ENCODE results near the gene KIF23. TPM values are rescaled to one million over a fixed set of nuclear protein-coding genes. Genes with fewer than 3 reads are reported as not detected.

KIF23 gene
- total RNA-seq, 1 experiment from 2014 or later, result 83.7 TPM

DNA sequence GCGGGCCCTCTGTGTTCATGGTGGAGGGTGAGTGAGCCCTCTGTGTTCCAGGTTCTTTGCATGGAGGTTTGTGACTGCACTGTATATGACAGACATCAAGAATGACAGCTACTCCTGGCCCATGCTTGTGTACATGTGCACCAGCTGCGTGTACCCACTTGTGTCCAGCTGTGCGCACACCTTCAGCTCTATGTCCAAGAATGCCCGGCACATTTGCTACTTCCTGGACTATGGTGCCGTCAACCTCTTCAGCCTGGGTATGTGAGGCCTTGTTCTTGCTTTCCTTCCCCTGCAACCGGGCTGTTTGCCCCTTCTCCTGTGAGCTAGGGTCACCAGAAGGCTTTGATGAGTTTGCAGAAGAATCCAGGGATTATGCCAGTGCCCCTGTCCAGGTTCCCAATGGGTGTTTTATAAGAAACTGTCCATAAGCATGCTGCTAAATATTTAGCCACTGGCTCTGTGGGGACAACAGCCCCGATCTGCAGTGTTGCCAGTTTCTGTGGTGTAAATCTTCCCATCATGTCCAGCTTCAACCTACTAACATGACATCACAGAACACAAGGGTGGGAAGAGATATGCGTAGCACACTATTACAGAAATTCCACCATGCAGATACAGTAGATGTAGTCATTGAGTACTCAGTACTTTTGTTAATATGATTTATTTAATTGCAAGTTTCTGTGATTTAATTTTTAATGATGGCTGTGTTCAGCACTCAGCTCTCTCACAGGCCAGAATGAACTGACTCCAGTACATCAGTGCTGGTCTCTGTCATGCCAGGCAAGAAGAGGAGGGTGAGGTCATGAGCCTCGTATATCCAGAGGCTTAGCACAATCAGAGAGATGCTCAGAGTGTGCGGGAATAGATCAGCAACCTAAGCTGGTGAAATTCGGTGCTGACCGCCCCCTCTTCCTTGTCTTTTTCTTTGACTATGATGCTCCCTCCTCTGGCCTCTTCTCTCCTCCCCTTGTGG lies 29.2 kb upstream of the KIF23 start:
- RAD21 ChIA-PET (ENCODE audit: low non-redundant PET in 1 of 2, low total read pairs in 2 of 2, uncharacterized antibody in 2 of 2, unreplicated experiment in 2 of 2), result no interaction called here
- H3K4me2 ChIP-seq (ENCODE audit: low read length), result no peak overlapping the region

More for the DNA sequence above, 29.2 kb upstream of the KIF23 start:
- intact Hi-C loops (cut with micrococcal nuclease), result no loop called here
- Histone ChIP-seq H3K36me3 (ENCODE audit: control insufficient read depth in 1 of 2, insufficient read depth in 2 of 2, low read length in 2 of 2) (no peaks in the 10 kb centered on the region), H3K9me3 (ENCODE audit: control insufficient read depth in 1 of 2, insufficient read depth in 1 of 2, low read depth in 1 of 2, low read length in 2 of 2) (no peaks in the 10 kb centered on the region), H3K9me2 (ENCODE audit: insufficient read depth) (no peaks in the 10 kb centered on the region), H4K20me1 (ENCODE audit: insufficient read depth) (no peaks in the 10 kb centered on the region), H3K9ac (ENCODE audit: low read length) (no peak overlapping the region), H3K4me1 (ENCODE audit: control insufficient read depth in 1 of 2, insufficient read depth in 2 of 2, low read length in 2 of 2) (peaks cover 8% of the 10 kb centered on the region in 2 experiments; a peak in 3 of 4 replicates), H3K27ac (ENCODE audit: low read depth, low read length) (no peak overlapping the region), H3K79me2 (ENCODE audit: insufficient read depth, low read length) (no peaks in the 10 kb centered on the region), H3K4me3 (replicated peaks in 1 of 2; ENCODE audit: low read depth in 1 of 2, low read length in 2 of 2) (no peak overlapping the region), H3K27me3 (ENCODE audit: insufficient read depth, low read length) (no peaks in the 10 kb centered on the region), H2AFZ (ENCODE audit: low read depth, low read length, poor library complexity, severe bottlenecking) (no peak overlapping the region)
- no peak for TF ChIP-seq TCF7L2 (IDR thresholded peaks at IDR 0.05; ENCODE audit: borderline replicate concordance, extremely low read depth, insufficient read depth, insufficient read length)
- TF ChIP-seq JUND (IDR thresholded peaks at IDR 0.05), result no peak
- TF ChIP-seq, protein P1, sequence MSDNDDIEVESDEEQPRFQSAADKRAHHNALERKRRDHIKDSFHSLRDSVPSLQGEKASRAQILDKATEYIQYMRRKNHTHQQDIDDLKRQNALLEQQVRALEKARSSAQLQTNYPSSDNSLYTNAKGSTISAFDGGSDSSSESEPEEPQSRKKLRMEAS (IDR thresholded peaks at IDR 0.05), result no peak
- TF ChIP-seq SIN3A (IDR thresholded peaks at IDR 0.05; ENCODE audit: low read depth), result no peak
- no peak for TF ChIP-seq REST (IDR thresholded peaks at IDR 0.05; ENCODE audit: low read depth)
- TF ChIP-seq EZH2 (IDR thresholded peaks at IDR 0.05), result no peak
- no peak for TF ChIP-seq ZNF274 (IDR thresholded peaks at IDR 0.05; ENCODE audit: low read depth, low read length)
- no peak for TF ChIP-seq ELF1 (IDR thresholded peaks at IDR 0.05; ENCODE audit: borderline replicate concordance, low read depth)
- TF ChIP-seq, protein P2, sequence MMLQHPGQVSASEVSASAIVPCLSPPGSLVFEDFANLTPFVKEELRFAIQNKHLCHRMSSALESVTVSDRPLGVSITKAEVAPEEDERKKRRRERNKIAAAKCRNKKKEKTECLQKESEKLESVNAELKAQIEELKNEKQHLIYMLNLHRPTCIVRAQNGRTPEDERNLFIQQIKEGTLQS (IDR thresholded peaks at IDR 0.05), result no peak
- TF ChIP-seq SRF (IDR thresholded peaks at IDR 0.05; ENCODE audit: low read depth), result no peak
- TF ChIP-seq YY1 (IDR thresholded peaks at IDR 0.05; ENCODE audit: extremely low read depth, insufficient replicate concordance, low read depth, low read length), result no peak
- TF ChIP-seq SP1 (IDR thresholded peaks at IDR 0.05; ENCODE audit: low read depth), result no peak
- no peak for TF ChIP-seq FOSL1 (IDR thresholded peaks at IDR 0.05; ENCODE audit: low read depth)
- no peak for TF ChIP-seq POLR2A (IDR thresholded peaks at IDR 0.05; ENCODE audit: borderline replicate concordance, extremely low read depth, insufficient read depth, insufficient read length)
- no peak for TF ChIP-seq ZFX (IDR thresholded peaks at IDR 0.05)
- TF ChIP-seq POLR2AphosphoS5 (IDR thresholded peaks at IDR 0.05; ENCODE audit: low read depth, low read length), result no peak
- TF ChIP-seq RAD21 (IDR thresholded peaks at IDR 0.05; ENCODE audit: low read depth), result no peak
- no peak for TF ChIP-seq ZBTB33 (IDR thresholded peaks at IDR 0.05; ENCODE audit: extremely low read depth, insufficient replicate concordance, low read length)
- ChIA-PET POLR2A (no interaction called here), CTCF (no interaction called here)
- no peak for DNase-seq (ENCODE audit: low read depth, low spot score)
- BruUV-seq (replicated peaks), result no TSS peak
- ATAC-seq, result no peak

Measured in HCT116 (cell line).